SKM-1 (cell line): Measurements from ENCODE around the gene OR52A5.

Source experiments
- DNase-seq: peaks from one replicate; lab custom pipeline; 2025; ENCODE audit not compliant: unreplicated experiment; lab: John Stamatoyannopoulos, UW

Gene OR52A5

DNA sequence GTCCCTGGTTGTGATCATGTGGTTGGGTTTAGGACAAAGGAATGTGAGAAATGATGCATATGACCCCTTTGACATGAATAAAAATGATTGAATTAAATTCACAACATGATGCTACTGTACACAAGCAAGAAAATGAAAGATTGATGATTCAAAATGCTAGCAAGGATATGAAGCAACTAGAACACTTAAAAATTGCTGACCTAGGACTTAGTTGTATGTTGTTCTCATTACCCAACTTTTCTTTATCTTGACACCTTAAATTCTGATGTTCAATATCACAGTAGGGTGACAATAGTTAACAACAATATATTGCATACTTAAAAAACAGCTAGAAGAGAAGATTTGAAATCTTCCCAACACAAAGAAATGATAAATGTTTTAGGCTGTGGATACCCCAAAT, 20.6 kb downstream of the OR52A5 start:
- no peak for DNase-seq

DNA sequence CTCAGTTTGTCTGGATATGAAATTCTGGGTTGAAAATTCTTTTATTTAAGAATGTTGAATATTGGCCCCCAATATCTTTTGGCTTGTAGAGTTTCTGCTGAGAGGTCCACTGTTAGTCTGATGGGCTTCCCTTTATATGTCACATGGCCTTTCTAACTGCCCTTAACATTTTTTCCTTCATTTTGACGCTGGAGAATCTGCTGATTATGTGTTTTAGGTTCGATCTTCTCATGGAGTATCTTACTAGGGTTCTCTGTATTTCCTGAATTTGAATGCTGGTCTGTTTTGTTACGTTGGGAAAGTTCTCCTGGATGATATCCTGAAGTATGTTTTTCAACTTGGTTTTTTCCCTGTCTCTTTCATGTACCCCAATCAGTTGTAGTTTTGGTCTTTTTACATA, 22.8 kb downstream of the OR52A5 start:
- DNase-seq, result no peak

DNA sequence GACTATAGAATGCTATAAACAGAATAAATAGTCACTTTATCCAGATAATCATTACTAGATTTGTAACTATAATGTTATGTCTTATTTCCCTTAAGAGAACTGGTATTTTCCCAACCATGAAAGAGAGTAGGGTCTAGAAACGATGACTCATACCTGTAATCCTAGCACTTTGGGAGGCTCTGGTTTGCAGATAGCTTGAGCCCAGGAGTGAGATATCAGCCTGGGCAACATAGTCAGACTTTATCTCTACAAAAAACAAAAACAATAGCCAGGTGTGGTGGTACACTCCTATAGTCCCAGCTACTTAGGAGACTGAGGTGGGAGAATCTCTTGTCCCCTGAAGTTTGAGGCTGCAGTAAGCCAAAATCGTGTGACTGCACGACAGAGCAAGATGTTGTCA, 30.9 kb downstream of the OR52A5 start:
- no peak for DNase-seq

DNA sequence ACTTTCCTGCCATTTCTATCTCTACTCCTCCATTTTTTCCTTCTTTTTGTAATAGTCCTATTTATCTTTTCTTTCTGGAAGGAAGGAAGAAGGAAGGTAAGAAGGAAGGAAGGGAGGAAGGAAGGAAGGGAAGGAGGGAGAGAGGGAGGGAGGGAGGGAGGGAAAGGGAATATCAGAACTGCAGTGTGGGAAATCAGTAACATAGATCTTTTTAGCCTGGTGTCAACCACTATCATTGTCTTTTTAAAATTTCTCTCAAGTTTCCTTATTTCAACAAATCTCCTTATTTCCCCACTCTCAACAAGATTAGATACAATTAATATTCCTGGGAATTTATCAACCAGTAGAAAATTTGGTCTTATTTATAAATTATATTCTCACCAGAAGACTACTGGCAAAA, 35.1 kb downstream of the OR52A5 start:
- no peak for DNase-seq

DNA sequence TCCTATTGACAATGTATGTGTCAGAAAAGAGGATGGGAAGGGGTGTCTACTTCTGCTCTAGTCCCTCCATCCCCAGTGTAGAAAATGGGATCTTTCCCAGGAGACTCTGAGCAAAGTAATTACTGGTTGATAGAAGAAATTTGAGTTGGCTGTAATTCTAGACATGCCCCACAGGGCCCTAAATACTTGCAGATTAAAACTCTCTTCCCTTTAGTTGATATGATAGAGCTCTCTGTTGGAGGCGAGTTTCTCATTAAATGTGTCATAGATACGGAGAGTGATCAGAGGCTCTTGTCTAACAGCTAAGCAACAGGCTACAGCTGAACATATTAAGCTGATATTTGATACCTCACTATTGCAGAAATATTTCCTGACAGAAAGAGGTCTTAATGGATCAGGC, 35.9 kb downstream of the OR52A5 start:
- no peak for DNase-seq

DNA sequence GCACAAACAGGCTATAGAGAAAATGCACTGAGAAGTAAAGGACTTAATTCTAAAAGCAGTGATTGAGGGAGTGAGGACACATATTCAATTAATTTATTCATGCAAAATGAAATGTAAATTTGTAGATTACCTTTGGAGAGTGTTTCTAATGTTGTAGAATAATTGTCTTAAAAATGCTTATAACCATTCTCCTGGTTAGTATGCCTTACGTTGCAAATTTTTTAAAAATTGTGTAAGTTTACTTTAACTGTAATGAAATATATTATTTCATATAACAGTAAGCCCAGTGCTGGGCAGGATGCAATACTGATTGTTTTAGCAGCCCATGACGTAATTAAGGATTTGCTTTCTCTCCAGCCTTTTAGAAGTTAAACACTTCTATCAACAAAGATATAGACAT, 42.1 kb downstream of the OR52A5 start:
- no peak for DNase-seq

DNA sequence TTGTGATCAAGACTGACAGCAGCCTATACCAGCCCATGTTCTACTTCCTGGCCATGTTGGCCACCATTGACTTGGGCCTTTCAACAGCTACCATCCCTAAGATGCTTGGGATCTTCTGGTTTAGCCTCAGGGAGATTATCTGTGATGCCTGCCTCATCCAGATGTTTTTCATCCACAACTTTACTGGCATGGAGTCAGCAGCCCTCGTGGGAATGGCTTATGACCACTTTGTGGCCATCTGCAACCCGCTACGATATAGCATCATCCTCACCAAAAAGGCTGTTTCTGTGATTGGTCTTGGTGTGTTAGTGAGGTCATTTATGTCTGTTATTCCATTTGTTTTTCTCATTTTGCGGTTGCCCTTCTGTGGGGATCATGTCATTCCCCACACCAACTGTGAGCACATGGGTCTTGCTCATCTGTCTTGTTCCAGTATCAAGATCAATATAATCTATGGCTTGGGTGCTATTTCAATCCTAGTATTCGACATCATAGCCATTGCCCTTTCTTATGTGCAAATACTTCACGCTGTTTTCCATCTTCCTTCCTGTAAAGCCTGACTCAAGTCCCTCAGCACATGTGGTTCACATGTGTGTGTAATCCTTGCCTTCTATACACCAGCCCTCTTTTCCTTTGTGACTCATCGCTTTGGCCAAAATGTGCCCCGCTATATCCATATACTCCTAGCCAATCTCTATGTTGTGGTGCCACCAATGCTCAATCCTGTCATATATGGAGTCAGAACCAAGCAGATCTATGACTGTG, 45.2 kb downstream of the OR52A5 start:
- no peak for DNase-seq

DNA sequence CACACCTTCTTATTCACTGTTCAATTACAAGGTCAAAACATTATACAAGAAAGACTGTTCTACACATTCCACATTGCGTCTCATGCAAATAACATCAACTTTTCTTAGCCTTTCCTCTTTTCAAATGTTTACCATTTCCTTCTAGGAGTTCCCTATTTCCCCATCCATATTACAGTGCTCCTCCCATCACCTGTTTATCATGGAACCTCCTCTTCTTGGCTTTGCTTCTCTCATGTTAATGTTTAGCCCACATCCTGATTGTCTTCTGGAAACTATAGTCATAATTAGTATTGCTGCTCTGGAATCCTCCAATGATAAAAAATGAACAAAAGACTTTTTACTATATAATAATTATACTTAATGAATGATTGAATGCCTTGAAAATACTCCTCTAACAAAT, 47.5 kb downstream of the OR52A5 start:
- DNase-seq, result no peak

DNA sequence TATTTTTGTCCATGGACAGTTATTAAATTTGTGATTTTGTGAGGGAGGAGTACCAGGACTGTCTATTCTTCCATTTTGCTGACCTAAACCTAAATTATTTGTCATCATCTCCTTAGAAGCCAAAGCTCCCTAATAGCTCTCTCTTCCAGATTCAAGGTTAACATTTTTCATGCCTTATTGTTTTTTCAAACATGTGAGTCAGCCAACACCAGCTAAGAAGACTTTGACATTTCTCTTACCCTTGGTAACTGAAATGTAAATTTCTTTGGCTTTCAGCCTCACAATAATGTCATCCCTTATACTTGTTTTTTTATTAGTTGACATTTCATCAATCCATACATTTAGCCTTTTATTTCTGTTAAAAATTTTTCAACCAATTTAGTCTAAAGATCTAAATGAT, 49.6 kb downstream of the OR52A5 start:
- DNase-seq, result no peak

DNA sequence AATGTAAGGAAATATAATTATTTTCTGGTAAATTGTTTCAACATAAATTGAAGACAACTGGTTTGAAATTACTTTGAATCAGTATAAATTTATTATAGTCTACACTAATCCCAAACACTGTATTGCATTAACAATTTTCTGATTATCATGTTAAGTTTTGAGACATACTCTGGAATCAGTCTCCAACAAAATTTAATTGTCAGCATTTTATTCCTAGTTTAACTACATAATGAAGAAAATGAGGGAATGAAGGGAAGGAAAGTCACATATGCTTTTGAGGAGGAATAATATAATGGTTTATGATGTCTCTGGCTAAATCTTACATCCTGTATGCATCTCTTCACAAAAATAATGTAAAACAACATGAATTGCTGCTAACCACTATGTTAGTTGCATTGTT, 54.6 kb downstream of the OR52A5 start:
- no peak for DNase-seq

DNA sequence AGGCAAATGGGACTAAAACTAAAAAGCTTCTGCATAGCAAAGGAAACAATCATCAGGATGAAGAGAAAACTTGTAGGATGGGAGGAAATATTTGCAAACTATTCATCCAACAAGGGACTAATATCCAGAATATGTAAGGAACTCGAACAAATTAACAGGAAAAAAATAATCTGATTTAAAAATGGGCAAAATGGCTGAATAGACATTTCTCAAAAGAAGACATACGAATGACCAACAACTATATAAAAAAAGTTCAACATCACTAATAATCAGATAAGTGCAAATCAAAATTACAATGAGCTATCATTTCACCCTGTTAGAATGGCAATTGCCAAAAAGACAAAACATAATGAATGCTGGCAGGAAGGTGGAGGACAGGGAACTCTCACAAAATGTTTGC, 56.8 kb downstream of the OR52A5 start:
- no peak for DNase-seq
